ENCODE measurements around the gene GLT1D1.

GRCh38 chr12:128844031-128844635, 9.1 kb upstream of the GLT1D1 start:
- TF ChIP-seq GATA3 (IDR thresholded peaks at IDR 0.05; ENCODE audit: low read depth, low read length) = no peak
- TF ChIP-seq GATA2 (IDR thresholded peaks at IDR 0.05; ENCODE audit: low read depth, low read length) = no peak
